Measurements from ENCODE around the gene POM121L2. TPM values are rescaled to one million over a fixed set of nuclear protein-coding genes. Genes with fewer than 3 reads are reported as not detected.
"Not testable (repeated sequence)": the region's sequence is repeated elsewhere in the genome, so short reads cannot be mapped to it uniquely, and the experiment has no call there.

Gene POM121L2
- total RNA-seq, 1 experiment from 2014 or later, result not detected

DNA sequence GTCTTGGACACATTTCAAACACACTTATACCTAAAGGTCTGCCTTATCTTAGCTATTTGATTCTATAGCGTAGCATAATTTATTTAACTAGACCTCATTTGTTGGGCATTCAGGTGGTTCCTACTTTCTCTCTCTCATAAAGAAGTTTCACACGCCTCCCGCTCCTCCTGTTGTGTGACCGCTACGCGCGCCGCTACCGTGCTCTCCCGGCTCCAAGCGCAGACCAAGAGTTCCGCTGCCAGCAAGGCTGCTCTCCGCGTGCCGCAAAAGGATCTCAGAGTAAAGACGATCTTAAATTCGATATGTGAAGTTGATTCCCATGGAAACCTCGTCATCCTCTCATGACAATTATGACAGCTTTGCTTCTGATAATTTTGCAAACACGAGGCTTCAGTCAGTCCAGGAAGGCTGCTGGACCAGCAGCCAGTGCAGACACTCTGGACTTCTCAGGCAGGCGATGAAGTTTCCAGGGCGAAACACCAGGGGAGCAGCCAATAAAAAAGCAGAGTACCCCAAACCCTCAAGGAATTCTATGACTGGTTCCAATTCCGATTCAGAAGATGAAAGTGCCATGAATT, 44.1 kb downstream of the POM121L2 start:
- Mint-ChIP-seq H3K27me3 (ENCODE audit: unreplicated experiment) (no peaks in the 10 kb centered on the region), H3K27ac (ENCODE audit: unreplicated experiment) (no peak overlapping the region), H3K9me3 (ENCODE audit: low read depth, unreplicated experiment) (no peaks in the 10 kb centered on the region), H3K4me3 (ENCODE audit: low read depth, unreplicated experiment) (no peak overlapping the region), H3K4me1 (ENCODE audit: low read depth, unreplicated experiment) (no peaks in the 10 kb centered on the region), H3K36me3 (ENCODE audit: insufficient read depth, unreplicated experiment) (no peaks in the 10 kb centered on the region)
- BruUV-seq (replicated peaks), result no TSS peak
- TF ChIP-seq CTCF (IDR thresholded peaks at IDR 0.05; ENCODE audit: unreplicated experiment), result no peak
- CTCF ChIA-PET, result no interaction called here
- intact Hi-C loops (cut with micrococcal nuclease; ENCODE audit: unreplicated experiment), result no loop called here
- DNase-seq, result no peak

- BruUV-seq (replicated peaks); H3K36me3 Mint-ChIP-seq (ENCODE audit: insufficient read depth, unreplicated experiment); H3K9me3 Mint-ChIP-seq (ENCODE audit: low read depth, unreplicated experiment); intact Hi-C loops (cut with micrococcal nuclease; ENCODE audit: unreplicated experiment); H3K4me3 Mint-ChIP-seq (ENCODE audit: low read depth, unreplicated experiment); H3K27ac Mint-ChIP-seq (ENCODE audit: unreplicated experiment); DNase-seq; H3K27me3 Mint-ChIP-seq (ENCODE audit: unreplicated experiment); H3K4me1 Mint-ChIP-seq (ENCODE audit: low read depth, unreplicated experiment); CTCF ChIA-PET: not testable (repeated sequence)
Measured at GRCh38 chr6:27267003-27267402, 45.1 kb downstream of the POM121L2 start.

- Mint-ChIP-seq H3K4me3 (ENCODE audit: low read depth, unreplicated experiment) (no peak overlapping the region), H3K36me3 (ENCODE audit: insufficient read depth, unreplicated experiment) (no peaks in the 10 kb centered on the region), H3K27ac (ENCODE audit: unreplicated experiment) (no peak overlapping the region), H3K9me3 (ENCODE audit: low read depth, unreplicated experiment) (no peaks in the 10 kb centered on the region), H3K27me3 (ENCODE audit: unreplicated experiment) (no peaks in the 10 kb centered on the region), H3K4me1 (ENCODE audit: low read depth, unreplicated experiment) (no peaks in the 10 kb centered on the region)
- CTCF ChIA-PET, result no interaction called here
- no peak for DNase-seq
- intact Hi-C loops (cut with micrococcal nuclease; ENCODE audit: unreplicated experiment), result no loop called here
- no TSS peak for BruUV-seq (replicated peaks)
- no peak for TF ChIP-seq CTCF (IDR thresholded peaks at IDR 0.05; ENCODE audit: unreplicated experiment)
Measured at GRCh38 chr6:27263886-27264285, 48.2 kb downstream of the POM121L2 start.

- Mint-ChIP-seq H3K4me1 (ENCODE audit: low read depth, unreplicated experiment) (no peaks in the 10 kb centered on the region), H3K27me3 (ENCODE audit: unreplicated experiment) (no peaks in the 10 kb centered on the region), H3K36me3 (ENCODE audit: insufficient read depth, unreplicated experiment) (no peaks in the 10 kb centered on the region), H3K4me3 (ENCODE audit: low read depth, unreplicated experiment) (no peak overlapping the region), H3K9me3 (ENCODE audit: low read depth, unreplicated experiment) (no peaks in the 10 kb centered on the region), H3K27ac (ENCODE audit: unreplicated experiment) (no peak overlapping the region)
- intact Hi-C loops (cut with micrococcal nuclease; ENCODE audit: unreplicated experiment), result no loop called here
- no peak for TF ChIP-seq CTCF (IDR thresholded peaks at IDR 0.05; ENCODE audit: unreplicated experiment)
- no TSS peak for BruUV-seq (replicated peaks)
- DNase-seq, result no peak
- CTCF ChIA-PET, result interaction anchor here (0.6 kb wide), 2 partner anchors 9 to 1361 kb away, joined by 7 to 8 read pairs; no protein-coding TSS in a partner anchor
Measured at GRCh38 chr6:27260836-27261375, 51.2 kb downstream of the POM121L2 start.

GRCh38 chr6:27260369-27260768, 51.7 kb downstream of the POM121L2 start:
- Mint-ChIP-seq H3K27me3 (ENCODE audit: unreplicated experiment) (no peaks in the 10 kb centered on the region), H3K4me1 (ENCODE audit: low read depth, unreplicated experiment) (no peaks in the 10 kb centered on the region), H3K4me3 (ENCODE audit: low read depth, unreplicated experiment) (no peak overlapping the region), H3K27ac (ENCODE audit: unreplicated experiment) (no peak overlapping the region), H3K36me3 (ENCODE audit: insufficient read depth, unreplicated experiment) (no peaks in the 10 kb centered on the region), H3K9me3 (ENCODE audit: low read depth, unreplicated experiment) (no peaks in the 10 kb centered on the region)
- intact Hi-C loops (cut with micrococcal nuclease; ENCODE audit: unreplicated experiment), result no loop called here
- CTCF ChIA-PET, result no interaction called here
- no peak for TF ChIP-seq CTCF (IDR thresholded peaks at IDR 0.05; ENCODE audit: unreplicated experiment)
- no peak for DNase-seq
- no TSS peak for BruUV-seq (replicated peaks)
